GM12891 (cell line): ENCODE measurements around the gene TPCN2.

Experiments used
- DNase-seq: peaks from one replicate; pipeline ENCODE4 v3.0.0; 2011; ENCODE audit warnings: low spot score; ENCODE audit not compliant: insufficient read length
- FAIRE-seq: peaks from 2 replicates; lab custom pipeline; 2011; peaks lifted over from hg19 to GRCh38; lab: Jason Lieb, UNC
- PAX5 ChIP-seq: IDR thresholded peaks from 2 replicates; pipeline ENCODE4 v1.6.1; 2011; ENCODE audit warnings: low read length, moderate library complexity, mild to moderate bottlenecking; ENCODE audit not compliant: insufficient read depth, severe bottlenecking
- POLR2A ChIP-seq: IDR thresholded peaks from 2 replicates; pipeline ENCODE4 v1.6.1; 2011; ENCODE audit warnings: low read depth, low read length, control low read depth
- POLR2AphosphoS5 ChIP-seq: IDR thresholded peaks from 2 replicates; pipeline ENCODE4 v1.6.1; 2011; ENCODE audit warnings: low read depth, low read length, control low read depth
- POU2F2 ChIP-seq: IDR thresholded peaks from 2 replicates; pipeline ENCODE4 v1.6.1; 2011; ENCODE audit warnings: low read depth, mild to moderate bottlenecking, control low read depth, low read length, moderate library complexity
- SPI1 ChIP-seq: IDR thresholded peaks from 2 replicates; pipeline ENCODE4 v1.6.1; 2011; ENCODE audit warnings: low read depth, low read length, control low read depth
- TAF1 ChIP-seq: IDR thresholded peaks from 2 replicates; pipeline ENCODE4 v1.6.1; 2011; ENCODE audit warnings: low read depth, low read length, control low read depth

The TPCN2 gene

GRCh38 chr11:69119190-69119589, 70.5 kb downstream of the TPCN2 start:
- TF ChIP-seq POLR2A (no peak), POU2F2 (no peak), TAF1 (no peak), SPI1 (no peak), PAX5 (no peak), POLR2AphosphoS5 (no peak)
- no peak for FAIRE-seq
- no peak for DNase-seq

GRCh38 chr11:69120096-69120875, 71.6 kb downstream of the TPCN2 start:
- DNase-seq (no peak), FAIRE-seq (no peak)
- no peak for TF ChIP-seq PAX5

GRCh38 chr11:69121021-69121420, 72.3 kb downstream of the TPCN2 start:
- TF ChIP-seq TAF1 = no peak
- no peak for TF ChIP-seq POU2F2
- TF ChIP-seq SPI1 = no peak
- no peak for TF ChIP-seq POLR2A
- TF ChIP-seq POLR2AphosphoS5 = no peak
- no peak for TF ChIP-seq PAX5
- FAIRE-seq (no peak), DNase-seq (no peak)

- DNase-seq = no peak
- TF ChIP-seq POLR2A (no peak), SPI1 (no peak), POU2F2 (no peak), TAF1 (no peak), POLR2AphosphoS5 (no peak), PAX5 (no peak)
Observed at GRCh38 chr11:69121621-69122325, 73.0 kb downstream of the TPCN2 start.

GRCh38 chr11:69122326-69122629, 73.5 kb downstream of the TPCN2 start:
- DNase-seq = no peak
- TF ChIP-seq POU2F2 (no peak), TAF1 (no peak), SPI1 (no peak)
- FAIRE-seq = no peak

More at GRCh38 chr11:69121621-69122325, 73.0 kb downstream of the TPCN2 start:
- FAIRE-seq = no peak

- FAIRE-seq (peak; percentile 86), DNase-seq (peak; percentile 60)
- no peak for TF ChIP-seq TAF1
- TF ChIP-seq SPI1 = no peak
- TF ChIP-seq PAX5 = no peak
- TF ChIP-seq POLR2A = no peak
- TF ChIP-seq POLR2AphosphoS5 = no peak
- no peak for TF ChIP-seq POU2F2
Observed at GRCh38 chr11:69122630-69123431, 74.1 kb downstream of the TPCN2 start.

GRCh38 chr11:69123593-69124545, 75.1 kb downstream of the TPCN2 start:
- FAIRE-seq = no peak
- DNase-seq = no peak
- TF ChIP-seq POU2F2 (no peak), SPI1 (peak; percentile 46)

GRCh38 chr11:69125861-69126260, 77.1 kb downstream of the TPCN2 start:
- TF ChIP-seq POU2F2 (no peak), TAF1 (no peak), SPI1 (no peak), POLR2AphosphoS5 (no peak), PAX5 (no peak), POLR2A (no peak)
- FAIRE-seq = no peak
- DNase-seq = no peak

GRCh38 chr11:69126286-69126685, 77.6 kb downstream of the TPCN2 start:
- FAIRE-seq (no peak), DNase-seq (no peak)
- TF ChIP-seq SPI1 (no peak), PAX5 (no peak), TAF1 (no peak), POU2F2 (no peak), POLR2A (no peak), POLR2AphosphoS5 (no peak)
